Measurements from ENCODE around the gene SULT1E1. TPM values are rescaled to one million over a fixed set of nuclear protein-coding genes. Genes with fewer than 3 reads are reported as not detected.

Gene SULT1E1
- total RNA-seq, 4 donors from 2014 or later = 0.34 TPM; not detected in 3

DNA sequence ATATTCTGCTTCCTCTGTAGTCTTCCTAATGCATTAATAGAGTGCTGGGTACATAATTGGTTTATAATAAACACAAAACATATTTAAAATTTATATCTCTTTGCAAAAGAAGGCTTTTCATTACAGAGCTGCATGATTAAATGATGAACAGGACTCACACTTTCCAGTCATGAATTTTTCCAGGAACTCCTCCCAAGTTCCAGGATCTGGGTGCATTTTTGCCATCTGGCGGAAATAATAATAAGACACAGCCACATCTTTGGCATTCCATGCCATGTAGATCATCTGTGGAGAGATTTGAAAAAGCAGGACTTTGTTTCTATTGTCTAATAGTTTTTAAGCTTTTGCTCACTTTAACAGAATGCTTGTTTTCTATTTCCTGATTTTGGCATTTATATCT lies 59.3 kb downstream of the SULT1E1 start:
- TF ChIP-seq, protein P1, sequence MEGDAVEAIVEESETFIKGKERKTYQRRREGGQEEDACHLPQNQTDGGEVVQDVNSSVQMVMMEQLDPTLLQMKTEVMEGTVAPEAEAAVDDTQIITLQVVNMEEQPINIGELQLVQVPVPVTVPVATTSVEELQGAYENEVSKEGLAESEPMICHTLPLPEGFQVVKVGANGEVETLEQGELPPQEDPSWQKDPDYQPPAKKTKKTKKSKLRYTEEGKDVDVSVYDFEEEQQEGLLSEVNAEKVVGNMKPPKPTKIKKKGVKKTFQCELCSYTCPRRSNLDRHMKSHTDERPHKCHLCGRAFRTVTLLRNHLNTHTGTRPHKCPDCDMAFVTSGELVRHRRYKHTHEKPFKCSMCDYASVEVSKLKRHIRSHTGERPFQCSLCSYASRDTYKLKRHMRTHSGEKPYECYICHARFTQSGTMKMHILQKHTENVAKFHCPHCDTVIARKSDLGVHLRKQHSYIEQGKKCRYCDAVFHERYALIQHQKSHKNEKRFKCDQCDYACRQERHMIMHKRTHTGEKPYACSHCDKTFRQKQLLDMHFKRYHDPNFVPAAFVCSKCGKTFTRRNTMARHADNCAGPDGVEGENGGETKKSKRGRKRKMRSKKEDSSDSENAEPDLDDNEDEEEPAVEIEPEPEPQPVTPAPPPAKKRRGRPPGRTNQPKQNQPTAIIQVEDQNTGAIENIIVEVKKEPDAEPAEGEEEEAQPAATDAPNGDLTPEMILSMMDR (IDR thresholded peaks at IDR 0.05; ENCODE audit: low read depth) = no peak

DNA sequence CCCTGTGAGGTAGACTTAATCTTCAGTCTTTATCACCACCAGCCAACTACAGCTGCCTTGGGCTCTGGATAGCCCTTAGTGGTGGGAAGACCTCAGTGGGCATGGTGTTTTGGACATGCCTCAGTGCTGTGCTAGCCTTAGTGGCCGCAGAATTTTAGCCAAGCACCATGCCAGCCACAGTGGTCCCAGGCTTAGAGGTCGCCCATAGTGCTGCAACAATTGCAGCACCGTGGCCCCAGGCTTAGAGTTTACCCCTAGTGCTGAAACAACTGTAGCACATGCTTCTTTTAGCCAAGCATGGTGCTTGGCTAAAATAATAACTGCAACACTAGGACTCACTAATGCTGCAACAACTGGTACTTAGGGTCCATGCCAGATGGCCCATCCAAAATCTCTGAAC lies 60.6 kb downstream of the SULT1E1 start:
- TF ChIP-seq, protein P1 (IDR thresholded peaks at IDR 0.05; ENCODE audit: low read depth) = no peak

DNA sequence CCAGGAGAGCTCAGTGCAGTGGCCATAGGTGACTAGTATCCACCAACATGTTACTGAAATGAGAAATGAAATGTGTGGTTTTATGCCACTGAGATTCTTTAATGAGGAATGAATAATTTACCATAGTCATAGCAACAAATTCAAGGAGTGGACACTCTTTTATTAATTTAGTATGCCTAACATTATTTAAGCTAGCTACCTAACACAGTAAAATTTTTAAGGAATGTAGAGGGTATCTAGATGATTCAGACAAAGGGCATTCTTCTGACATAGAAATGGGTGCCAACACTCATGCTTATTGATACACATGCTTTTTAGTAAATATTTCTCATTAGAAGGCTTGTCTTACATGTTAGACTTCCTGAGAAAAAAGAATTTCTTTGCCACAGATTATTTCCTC lies 66.2 kb downstream of the SULT1E1 start:
- TF ChIP-seq, protein P1 (IDR thresholded peaks at IDR 0.05; ENCODE audit: low read depth) = no peak

Other genes starting within 250 kb of the SULT1E1 start
- not detected for gene UGT2A2, start 220.5 kb downstream of the SULT1E1 start, total RNA-seq
- not detected for gene UGT2A1, start 206.9 kb downstream of the SULT1E1 start, total RNA-seq
- 1 to 10 TPM in 3 of 4 donors, under 1 TPM in 1; 0.75 to 3.3 (median 2.0) TPM for gene SULT1B1, start 99.5 kb downstream of the SULT1E1 start, total RNA-seq
- 10 to 100 TPM in 2 of 4 donors, 1 to 10 TPM in 2; 1.3 to 27.3 (median 16.2) TPM for gene CSN1S1, start 70.9 kb upstream of the SULT1E1 start, total RNA-seq
- not detected for gene CSN2, start 105.6 kb upstream of the SULT1E1 start, total RNA-seq
- not detected for gene STATH, start 135.8 kb upstream of the SULT1E1 start, total RNA-seq
- not detected for gene HTN3, start 168.3 kb upstream of the SULT1E1 start, total RNA-seq
- gene HTN1, start 190.3 kb upstream of the SULT1E1 start, total RNA-seq = not detected

All from subcutaneous adipose tissue (tissue), 4 donors.